NB4 (cell line): ENCODE results near the gene UPP2.

Experiments used
- CTCF ChIP-seq: IDR thresholded peaks from one replicate; pipeline ENCODE4 v1.5.1; 2012; ENCODE audit warnings: low read depth, low read length
- MAX ChIP-seq: IDR thresholded peaks from 2 replicates; pipeline ENCODE4 v1.6.1; 2011; ENCODE audit warnings: low read depth, low read length
- POLR2A ChIP-seq: IDR thresholded peaks from 2 replicates; pipeline ENCODE4 v1.6.1; 2011; ENCODE audit warnings: mild to moderate bottlenecking; ENCODE audit not compliant: insufficient read length; ENCODE audit errors: extremely low read depth

GRCh38 chr2:158120102-158120501, 18.4 kb downstream of the UPP2 start:
- TF ChIP-seq CTCF (no peak), MAX (no peak), POLR2A (no peak)
